Prostate gland (tissue), 2 donors: ENCODE data around the gene MORN4.

ENCODE experiments used
- POLR2A ChIP-seq: fragments of 450-650 bp; IDR thresholded peaks from one replicate; pipeline ENCODE4 v1.6.1; 2016; ENCODE audit warnings: antibody characterized with exemption, mild to moderate bottlenecking
- TF ChIP-seq, protein P1 (sequence below), 4 experiments: fragments of 200-600 bp in 2 of 4; fragments of 450-650 bp in 2 of 4; sonication (generic) in 2 of 4; IDR thresholded peaks; 1 replicate in 3 of 4; 2 replicates in 1 of 4; pipeline ENCODE4 v1.5.1; 2016 to 2019; ENCODE audit warnings: antibody characterized with exemption in 4 of 4, mild to moderate bottlenecking in 2 of 4, moderate library complexity in 2 of 4

DNA sequence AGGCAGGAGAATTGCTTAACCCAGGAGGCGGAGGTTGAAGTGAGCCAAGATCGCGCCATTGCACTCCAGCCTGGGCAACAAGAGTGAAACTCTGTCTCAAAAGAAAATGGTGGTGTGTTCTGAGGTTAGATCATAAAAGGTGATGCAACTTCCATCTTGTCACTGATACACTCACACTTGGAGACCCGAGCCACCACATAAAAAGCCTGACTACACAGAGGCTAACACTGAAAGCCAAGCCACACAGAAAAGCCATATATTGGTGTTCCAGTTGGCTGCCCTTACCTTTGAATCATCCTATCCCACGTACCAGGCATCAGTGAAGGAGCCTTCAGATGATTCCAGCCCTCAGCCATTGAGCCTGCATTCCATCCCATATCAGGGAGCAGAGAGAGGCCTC is 4.0 kb downstream of the MORN4 start:
- no peak for TF ChIP-seq POLR2A
- TF ChIP-seq, protein P1, sequence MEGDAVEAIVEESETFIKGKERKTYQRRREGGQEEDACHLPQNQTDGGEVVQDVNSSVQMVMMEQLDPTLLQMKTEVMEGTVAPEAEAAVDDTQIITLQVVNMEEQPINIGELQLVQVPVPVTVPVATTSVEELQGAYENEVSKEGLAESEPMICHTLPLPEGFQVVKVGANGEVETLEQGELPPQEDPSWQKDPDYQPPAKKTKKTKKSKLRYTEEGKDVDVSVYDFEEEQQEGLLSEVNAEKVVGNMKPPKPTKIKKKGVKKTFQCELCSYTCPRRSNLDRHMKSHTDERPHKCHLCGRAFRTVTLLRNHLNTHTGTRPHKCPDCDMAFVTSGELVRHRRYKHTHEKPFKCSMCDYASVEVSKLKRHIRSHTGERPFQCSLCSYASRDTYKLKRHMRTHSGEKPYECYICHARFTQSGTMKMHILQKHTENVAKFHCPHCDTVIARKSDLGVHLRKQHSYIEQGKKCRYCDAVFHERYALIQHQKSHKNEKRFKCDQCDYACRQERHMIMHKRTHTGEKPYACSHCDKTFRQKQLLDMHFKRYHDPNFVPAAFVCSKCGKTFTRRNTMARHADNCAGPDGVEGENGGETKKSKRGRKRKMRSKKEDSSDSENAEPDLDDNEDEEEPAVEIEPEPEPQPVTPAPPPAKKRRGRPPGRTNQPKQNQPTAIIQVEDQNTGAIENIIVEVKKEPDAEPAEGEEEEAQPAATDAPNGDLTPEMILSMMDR (IDR thresholded peaks at IDR 0.05): no peak
